Esophagus (tissue), 2 donors: Measurements from ENCODE around the gene GCNT2. TPM values are rescaled to one million over a fixed set of nuclear protein-coding genes. Genes with fewer than 3 reads are reported as not detected.

Experiments used
- polyA plus RNA-seq, 2 donors: library from polyadenylated mRNA; stranded (reverse); fragments of 200-250 nt; gene quantifications; one replicate each; pipeline ENCODE4 v1.2.3, GENCODE V29; 2013
- donor health status: healthy with polysubstance abuse.
- donor health status: Bipolar disorder and iron deficiency.

The GCNT2 gene
- polyA plus RNA-seq, 2 donors: 3.0 to 3.1 TPM

Other genes starting within 250 kb of the GCNT2 start
- 10 to 100 TPM; 20.9 to 28.8 TPM for gene TFAP2A, start 106.3 kb upstream of the GCNT2 start, polyA plus RNA-seq
- gene C6orf52, start 173.3 kb downstream of the GCNT2 start, polyA plus RNA-seq: under 1 TPM in 1 of 2 donors, not detected in 1; 0.69 TPM
- 10 to 100 TPM in 1 of 2 donors, 1 to 10 TPM in 1; 9.2 to 20.9 TPM for gene PAK1IP1, start 173.6 kb downstream of the GCNT2 start, polyA plus RNA-seq
- 10 to 100 TPM; 82.7 to 84.9 TPM for gene TMEM14C, start 201.7 kb downstream of the GCNT2 start, polyA plus RNA-seq
- 10 to 100 TPM; 47.6 to 50.8 TPM for gene TMEM14B, start 226.5 kb downstream of the GCNT2 start, polyA plus RNA-seq